Breast epithelium (tissue), 3 donors: Measurements from ENCODE around the gene TRPV4.

Experiments
- POLR2A ChIP-seq: fragments of 450-650 bp; IDR thresholded peaks from one replicate; pipeline ENCODE4 v1.6.1; 2016; ENCODE audit warnings: antibody characterized with exemption, mild to moderate bottlenecking, moderate library complexity
- TF ChIP-seq, protein P1 (sequence below), 3 donors: fragments of 450-650 bp; IDR thresholded peaks; one replicate each; pipeline ENCODE4 v1.5.1; 2016 to 2017; ENCODE audit warnings: antibody characterized with exemption in 3 of 3, mild to moderate bottlenecking in 3 of 3, moderate library complexity in 3 of 3

DNA sequence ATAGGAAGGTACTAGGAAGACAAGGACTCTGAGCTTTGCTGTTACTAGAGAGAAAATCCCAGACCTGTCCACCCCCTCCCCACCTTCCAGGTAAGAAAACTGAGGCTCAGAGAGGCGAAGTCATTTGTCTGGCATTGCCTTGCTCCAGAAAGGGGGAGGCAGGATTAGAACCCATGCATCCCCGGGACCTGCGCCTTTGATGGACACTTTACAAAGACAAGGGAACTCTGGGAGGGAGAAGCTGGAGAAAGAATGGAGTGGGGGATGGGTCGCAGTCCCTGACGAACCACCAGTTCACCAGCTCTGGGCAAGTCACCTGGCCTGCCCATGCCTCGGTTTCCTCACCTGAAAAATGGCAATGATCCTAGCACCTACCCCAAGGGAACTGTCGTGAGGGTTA lies 10.8 kb downstream of the TRPV4 start:
- TF ChIP-seq, protein P1, sequence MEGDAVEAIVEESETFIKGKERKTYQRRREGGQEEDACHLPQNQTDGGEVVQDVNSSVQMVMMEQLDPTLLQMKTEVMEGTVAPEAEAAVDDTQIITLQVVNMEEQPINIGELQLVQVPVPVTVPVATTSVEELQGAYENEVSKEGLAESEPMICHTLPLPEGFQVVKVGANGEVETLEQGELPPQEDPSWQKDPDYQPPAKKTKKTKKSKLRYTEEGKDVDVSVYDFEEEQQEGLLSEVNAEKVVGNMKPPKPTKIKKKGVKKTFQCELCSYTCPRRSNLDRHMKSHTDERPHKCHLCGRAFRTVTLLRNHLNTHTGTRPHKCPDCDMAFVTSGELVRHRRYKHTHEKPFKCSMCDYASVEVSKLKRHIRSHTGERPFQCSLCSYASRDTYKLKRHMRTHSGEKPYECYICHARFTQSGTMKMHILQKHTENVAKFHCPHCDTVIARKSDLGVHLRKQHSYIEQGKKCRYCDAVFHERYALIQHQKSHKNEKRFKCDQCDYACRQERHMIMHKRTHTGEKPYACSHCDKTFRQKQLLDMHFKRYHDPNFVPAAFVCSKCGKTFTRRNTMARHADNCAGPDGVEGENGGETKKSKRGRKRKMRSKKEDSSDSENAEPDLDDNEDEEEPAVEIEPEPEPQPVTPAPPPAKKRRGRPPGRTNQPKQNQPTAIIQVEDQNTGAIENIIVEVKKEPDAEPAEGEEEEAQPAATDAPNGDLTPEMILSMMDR (IDR thresholded peaks at IDR 0.05): no peak
- TF ChIP-seq POLR2A: no peak
